Fibroblast of the aortic adventitia (primary cell): ENCODE measurements around the gene MEF2D. TPM values are rescaled to one million over a fixed set of nuclear protein-coding genes. Genes with fewer than 3 reads are reported as not detected.

ENCODE experiments used
- DNase-seq: peaks from one replicate; pipeline ENCODE4 v3.0.0-alpha.2; 2010; ENCODE audit warnings: low read depth
- H3K4me3 ChIP-seq: 2 replicates; pipeline ENCODE4 v1.5.1; 2011; ENCODE audit warnings: low read depth, mild to moderate bottlenecking, control low read depth, low read length, moderate library complexity
- total RNA-seq: library from RNA; depleted of rRNA; stranded (reverse); fragments of >200 nt; gene quantifications from 2 replicates; pipeline ENCODE4 v1.2.3, GENCODE V29; 2012; ENCODE audit warnings: low replicate concordance
- TF ChIP-seq, protein P1 (sequence below): IDR thresholded peaks from 2 replicates; pipeline ENCODE4 v1.5.1; 2011; ENCODE audit warnings: mild to moderate bottlenecking, low read length, control low read depth, inconsistent platforms; ENCODE audit not compliant: insufficient read depth

Gene MEF2D
- total RNA-seq, 1 donor, result 11.6 TPM

DNA sequence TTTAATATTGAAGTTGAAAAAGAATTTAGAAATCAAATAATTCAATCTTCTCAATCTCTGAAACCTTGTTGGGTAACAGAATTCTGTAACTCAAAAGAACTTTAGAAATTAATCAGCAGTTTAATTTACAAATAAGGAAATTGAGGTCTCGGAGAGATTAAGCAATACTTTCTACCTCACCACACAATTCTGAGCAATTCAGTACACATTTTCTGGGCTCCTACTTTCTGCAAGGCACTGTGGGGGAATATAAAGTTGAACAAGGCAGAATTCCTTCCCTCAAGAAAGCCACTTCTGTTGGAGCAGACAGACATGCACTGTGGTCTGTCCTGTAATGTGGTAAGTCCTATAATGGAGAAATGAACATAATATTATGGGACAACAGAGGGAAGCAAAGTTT, 47.7 kb downstream of the MEF2D start:
- H3K4me3 ChIP-seq, result no peak overlapping the region
- TF ChIP-seq, protein P1, sequence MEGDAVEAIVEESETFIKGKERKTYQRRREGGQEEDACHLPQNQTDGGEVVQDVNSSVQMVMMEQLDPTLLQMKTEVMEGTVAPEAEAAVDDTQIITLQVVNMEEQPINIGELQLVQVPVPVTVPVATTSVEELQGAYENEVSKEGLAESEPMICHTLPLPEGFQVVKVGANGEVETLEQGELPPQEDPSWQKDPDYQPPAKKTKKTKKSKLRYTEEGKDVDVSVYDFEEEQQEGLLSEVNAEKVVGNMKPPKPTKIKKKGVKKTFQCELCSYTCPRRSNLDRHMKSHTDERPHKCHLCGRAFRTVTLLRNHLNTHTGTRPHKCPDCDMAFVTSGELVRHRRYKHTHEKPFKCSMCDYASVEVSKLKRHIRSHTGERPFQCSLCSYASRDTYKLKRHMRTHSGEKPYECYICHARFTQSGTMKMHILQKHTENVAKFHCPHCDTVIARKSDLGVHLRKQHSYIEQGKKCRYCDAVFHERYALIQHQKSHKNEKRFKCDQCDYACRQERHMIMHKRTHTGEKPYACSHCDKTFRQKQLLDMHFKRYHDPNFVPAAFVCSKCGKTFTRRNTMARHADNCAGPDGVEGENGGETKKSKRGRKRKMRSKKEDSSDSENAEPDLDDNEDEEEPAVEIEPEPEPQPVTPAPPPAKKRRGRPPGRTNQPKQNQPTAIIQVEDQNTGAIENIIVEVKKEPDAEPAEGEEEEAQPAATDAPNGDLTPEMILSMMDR, result no peak
- no peak for DNase-seq

DNA sequence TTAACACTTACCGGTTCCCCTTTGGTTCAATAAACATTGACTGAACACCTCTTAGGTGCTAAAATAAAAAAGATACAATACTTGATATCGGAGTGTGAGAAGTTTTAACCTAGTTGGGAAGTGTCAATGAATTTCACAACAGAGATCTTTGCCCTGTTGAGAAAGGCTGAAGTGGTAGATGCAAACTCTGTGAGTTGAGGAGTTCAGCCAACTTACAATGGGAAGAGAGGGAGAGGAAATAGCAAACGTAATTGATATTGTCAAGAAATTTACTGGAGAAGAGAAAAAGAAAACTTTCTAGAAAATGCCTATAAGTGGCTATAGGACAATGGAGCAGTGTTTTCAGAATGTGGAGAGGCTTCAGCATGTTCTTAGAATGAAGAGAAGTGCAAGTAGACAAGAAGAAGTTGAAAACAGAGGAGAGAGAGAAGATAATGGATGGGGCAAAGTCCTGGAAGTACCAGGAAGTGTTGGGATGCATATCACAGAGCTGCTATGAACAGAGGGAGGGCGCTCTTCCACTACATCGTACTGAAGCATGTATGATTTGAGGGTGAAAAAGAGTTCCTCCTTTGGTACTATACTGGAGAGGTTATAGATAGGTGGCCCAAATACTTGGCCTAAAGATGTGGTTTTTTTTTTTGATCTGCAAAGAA, 48.9 kb downstream of the MEF2D start:
- no peak for DNase-seq
- no peak overlapping the region for H3K4me3 ChIP-seq
- TF ChIP-seq, protein P1, result no peak

DNA sequence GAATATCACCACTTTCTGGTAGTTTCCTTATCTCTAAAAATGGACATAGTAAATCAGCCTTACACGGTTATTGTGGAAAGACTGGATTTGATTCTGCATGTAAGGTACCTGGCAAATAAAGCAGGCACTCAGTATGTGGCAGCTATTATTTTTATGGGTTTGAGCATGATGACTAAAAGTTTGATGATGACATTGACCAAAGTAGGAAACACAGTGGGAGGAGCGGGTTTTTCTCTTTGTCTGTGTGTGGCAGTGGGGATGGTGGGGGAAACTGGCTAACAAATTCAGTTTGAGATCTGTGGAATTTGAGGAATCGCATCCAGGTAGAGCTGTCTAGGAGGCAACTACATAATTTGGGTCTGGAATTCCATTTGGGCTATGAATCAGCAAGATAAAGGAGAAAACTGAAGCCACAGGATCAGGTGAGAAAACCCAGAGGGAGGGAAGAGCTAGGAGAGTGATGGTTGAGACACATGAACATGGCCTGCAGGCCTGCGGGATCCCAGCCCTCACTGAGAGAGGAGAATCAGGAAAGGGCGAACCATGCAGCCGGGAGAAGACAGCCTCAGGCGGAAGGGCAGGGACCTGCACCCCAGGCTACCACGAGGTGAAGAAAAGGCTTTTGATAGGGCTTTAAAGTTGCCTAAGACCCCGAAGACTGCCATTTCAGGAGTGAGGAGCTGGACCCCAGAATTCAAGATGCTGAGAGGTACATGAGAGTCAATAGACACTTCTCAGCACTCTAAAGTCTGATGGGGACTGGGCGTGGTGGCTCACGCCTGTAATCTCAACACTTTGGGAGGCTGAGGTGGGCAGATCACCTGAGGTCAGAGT, 52.2 kb downstream of the MEF2D start:
- TF ChIP-seq, protein P1, result no peak
- no peak for DNase-seq
- H3K4me3 ChIP-seq, result no peak overlapping the region

DNA sequence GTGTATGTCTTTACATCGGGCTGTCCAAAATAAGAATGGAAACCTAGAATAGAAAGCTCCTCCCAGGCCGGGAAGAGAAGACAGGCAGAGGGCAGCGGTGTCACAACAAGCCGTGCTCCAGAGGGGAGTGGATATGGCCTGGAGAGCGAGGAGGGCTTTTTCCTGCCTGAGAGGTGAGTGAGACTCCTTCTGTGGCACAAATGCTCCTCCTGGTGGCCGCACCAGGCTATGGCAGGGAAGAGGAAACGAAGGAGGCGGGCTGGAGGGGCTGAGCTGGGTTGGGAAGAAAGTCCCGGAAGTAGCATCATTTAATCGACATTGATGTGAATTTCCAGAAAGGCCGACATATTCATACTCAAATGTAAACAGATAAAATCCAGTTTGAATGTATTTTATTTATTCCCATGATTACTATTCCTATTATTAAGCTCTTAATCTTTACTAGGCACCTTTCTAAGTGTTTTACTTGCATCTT, 54.7 kb downstream of the MEF2D start:
- TF ChIP-seq, protein P1, result peak; percentile 98
- H3K4me3 ChIP-seq, result no peak overlapping the region
- DNase-seq, result peak; percentile 81

DNA sequence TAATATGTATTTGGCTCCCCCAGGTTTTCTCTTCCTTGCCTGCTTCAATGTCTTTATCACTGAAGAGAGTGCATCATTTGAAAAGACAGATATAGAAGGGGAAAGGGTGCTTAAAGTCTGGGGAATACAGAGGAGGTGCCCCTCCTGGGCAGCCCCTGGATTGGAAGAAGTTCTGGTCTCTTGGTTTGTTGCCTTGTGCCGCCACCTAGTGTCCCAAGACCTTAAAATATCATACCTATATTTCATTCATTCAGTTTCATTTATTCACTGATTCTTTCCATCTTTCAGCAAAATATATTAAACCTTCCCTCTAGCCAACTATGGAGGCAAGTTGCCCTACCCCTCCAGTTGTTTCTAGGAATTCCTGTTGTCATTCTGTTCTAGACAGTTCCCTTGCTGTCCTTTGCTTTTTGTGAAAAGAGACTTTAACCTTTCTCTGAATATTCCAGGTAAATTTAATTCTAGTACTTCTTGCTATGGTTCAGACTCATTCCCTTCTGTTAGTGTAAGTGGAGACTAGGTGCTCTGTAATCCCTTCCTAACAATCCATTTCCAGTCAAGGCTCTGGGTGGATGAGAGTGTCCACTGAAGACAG, 56.1 kb downstream of the MEF2D start:
- DNase-seq, result no peak
- no peak overlapping the region for H3K4me3 ChIP-seq
- TF ChIP-seq, protein P1, result peak; percentile 39

DNA sequence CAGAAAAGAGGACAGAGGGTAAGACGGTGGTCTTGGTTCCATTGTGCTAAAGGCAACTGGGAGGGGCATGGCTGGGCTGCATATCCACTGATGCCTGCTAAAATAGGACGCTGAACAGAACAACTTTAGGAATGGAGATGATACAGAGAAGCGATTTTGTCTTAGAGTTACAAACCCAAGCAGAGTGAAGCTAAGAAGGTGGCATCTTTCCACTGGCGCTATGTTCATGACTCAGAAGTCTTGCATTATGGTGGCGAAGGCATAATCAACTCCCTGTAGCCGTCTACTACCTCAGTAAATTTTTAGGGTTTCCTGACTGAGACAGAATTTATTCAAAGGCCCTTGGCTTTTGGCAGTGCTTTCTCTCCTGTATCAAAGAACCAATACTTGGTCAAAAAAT, 57.3 kb downstream of the MEF2D start:
- DNase-seq, result no peak
- no peak overlapping the region for H3K4me3 ChIP-seq
- TF ChIP-seq, protein P1, result no peak
